ENCODE measurements around the gene KIF26B.
"Not testable (repeated sequence)": the region's sequence is repeated elsewhere in the genome, so short reads cannot be mapped to it uniquely, and the experiment has no call there.

Gene KIF26B

GRCh38 chr1:245154429-245155271, at the start of gene KIF26B:
Gene KIF26B (plus strand): TSS chr1:245154985. CDS start chr1:245155425, 440 bp downstream.
- DNase-seq (ENCODE audit: low read depth), result no peak

DNA sequence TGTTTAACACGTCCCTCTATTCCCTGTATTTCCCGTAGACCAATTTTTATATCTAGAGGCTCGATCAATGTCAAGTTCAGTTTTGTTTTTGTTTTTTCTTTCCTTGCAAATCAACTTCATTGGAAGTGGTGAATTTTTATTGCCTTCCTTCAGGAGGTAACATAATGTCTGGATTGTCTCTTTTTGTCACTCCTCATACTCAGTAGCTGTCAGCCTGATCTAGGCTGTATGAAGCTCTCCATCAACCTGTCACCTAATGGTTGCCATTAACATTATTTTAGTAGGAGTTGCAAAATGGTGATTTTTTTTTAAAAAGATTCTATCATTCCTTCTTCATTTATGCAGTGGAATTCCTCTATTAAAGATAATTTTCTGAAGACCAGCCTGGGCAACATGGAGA, 49.7 kb upstream of the KIF26B start:
- no peak for DNase-seq (ENCODE audit: low read depth)

DNA sequence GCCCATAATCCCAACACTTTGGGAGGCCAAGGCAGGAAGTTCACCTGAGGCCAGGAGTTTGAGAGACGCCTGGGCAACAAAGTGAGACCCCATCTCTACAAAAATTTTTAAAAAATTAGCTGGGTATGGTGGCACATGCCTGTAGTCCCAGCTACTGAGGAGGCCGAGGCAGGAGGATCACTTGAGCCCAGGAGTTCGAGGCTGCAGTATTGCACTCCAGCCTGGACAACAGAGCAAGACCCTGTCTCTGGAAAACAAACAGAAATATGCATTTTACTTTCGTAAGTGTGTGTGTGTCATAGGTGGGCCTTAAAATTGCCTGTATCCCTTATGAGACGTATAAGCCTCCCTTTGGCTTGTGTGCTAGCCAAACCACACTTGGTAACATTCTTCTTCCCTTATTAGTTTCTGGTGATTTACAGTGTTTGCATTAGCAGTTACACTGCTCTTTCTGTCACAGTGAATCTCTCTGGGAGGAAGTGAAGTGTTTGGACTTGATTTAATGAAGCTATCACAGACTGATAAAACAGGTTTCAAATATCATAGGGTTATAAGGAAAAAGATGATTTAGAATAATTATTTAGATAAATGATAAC, 48.9 kb upstream of the KIF26B start:
- no peak for DNase-seq (ENCODE audit: low read depth)

DNA sequence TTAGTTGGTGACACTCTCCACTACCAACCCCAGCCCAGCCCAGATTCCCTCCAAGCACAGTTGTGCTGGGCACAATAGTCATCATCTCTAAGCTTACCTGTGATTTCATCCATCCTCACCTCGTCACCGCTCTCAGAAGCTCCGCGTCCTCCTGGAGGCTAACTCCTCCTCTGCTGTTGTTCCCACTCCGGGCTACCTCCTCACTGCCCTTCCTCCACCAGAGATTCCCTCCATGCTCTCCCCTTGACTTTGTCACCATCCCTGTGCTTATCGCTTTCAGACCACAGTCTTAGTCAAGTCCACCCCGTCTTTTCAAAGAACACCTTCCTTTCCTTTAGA, 47.0 kb upstream of the KIF26B start:
- DNase-seq (ENCODE audit: low read depth), result no peak

- no peak for DNase-seq (ENCODE audit: low read depth)
These were observed 46.5 kb upstream of the KIF26B start for GRCh38 chr1:245108246-245108645.

DNA sequence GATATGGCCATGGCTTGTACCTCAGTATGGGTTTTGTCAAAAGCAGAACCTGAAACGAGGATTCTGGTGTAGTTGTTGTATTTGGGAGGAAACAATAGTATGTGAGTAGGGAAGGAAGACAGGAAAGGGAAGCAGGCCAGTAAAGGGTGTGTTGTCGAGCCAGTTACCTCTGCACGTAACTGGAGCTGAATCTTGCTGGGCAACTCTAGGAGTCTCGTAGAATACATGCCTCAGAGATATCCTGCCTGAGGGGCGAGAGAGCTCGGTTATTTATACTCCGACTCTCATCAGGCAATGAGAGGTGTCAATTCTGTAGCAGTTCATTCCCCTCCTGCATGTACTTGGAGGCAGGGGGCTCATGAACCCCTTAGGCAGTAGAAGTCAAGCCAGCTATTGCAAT, 45.9 kb upstream of the KIF26B start:
- no peak for DNase-seq (ENCODE audit: low read depth)

DNA sequence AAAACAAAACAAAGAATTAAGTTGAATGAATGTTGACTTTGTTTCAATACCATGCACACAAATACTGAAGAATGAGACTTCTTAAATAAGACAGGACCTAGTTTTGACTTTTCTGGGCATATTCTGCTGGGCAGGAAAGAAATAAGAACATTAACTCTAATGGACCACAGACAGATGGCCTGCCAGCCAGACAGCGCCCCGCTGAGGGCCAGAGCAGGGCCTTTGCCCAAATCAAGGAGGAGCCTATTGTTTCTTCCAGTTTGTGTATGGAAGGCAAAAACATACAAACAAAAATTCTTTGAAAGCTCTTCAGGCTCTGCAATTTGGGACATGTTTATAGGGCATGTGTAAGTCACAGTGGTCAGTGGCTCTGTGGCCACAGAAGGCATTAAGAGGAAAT, 44.4 kb upstream of the KIF26B start:
- DNase-seq (ENCODE audit: low read depth), result no peak

- DNase-seq (ENCODE audit: low read depth), result no peak
These were observed 43.7 kb upstream of the KIF26B start for GRCh38 chr1:245111073-245111472.

DNA sequence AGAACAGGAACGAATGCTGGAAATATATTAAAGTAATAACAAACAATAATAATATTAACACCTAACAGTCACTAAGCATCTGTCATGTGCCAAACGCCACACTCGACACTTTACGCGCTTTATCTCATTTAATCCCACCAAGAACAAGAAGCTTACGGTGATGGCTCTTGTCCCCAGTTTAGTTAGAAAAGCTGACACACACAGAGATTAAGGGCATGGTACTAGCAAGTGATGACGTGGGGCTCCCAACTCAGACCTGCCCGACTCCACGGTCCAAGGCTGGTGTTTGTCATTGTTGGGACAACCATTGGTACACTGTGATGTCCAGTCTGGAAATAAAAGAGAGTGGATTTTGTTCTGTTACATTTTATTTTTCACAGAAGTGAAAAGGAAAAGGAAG, 41.1 kb upstream of the KIF26B start:
- DNase-seq (ENCODE audit: low read depth), result no peak

DNA sequence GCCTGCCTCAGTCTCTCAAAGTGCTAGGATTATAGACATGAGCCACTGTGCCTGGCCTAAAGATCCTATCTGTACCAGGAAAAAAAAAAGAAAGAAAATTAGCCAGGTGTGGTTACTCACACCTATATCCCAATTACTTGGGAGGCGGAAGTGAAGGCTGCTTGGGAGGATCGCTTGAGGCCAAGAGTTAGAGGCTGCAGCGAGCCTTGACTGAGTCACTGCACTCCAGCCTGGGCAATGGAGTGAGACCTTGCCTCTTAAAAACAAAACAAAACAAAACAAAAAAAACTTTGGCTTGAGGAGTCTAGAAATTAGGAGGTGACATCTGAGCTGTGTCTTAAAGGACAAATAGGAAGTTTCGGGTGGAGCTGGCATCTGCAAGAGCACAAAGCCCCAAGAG, 38.7 kb upstream of the KIF26B start:
- no peak for DNase-seq (ENCODE audit: low read depth)

DNA sequence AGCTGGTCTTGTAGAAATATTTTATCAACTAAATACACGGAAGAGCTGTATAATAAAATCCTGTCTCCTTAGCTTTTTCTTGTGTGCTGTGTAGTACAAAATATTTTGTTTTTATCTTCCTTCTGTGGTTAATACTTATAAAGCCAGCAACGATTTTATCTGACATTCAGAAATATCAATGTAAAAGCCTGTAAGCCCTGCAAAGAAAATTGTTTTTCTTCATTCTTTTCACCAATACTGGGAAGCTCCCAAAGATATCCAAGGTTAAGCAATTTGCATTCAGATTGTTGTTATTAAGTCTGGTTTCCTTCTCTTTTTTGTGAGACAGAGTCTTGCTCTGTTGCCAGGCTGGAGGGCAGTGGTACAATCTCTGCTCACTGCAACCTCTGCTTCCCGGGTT, 38.0 kb upstream of the KIF26B start:
- DNase-seq (ENCODE audit: low read depth), result no peak

GRCh38 chr1:245118066-245118465, 36.7 kb upstream of the KIF26B start:
- DNase-seq (ENCODE audit: low read depth), result no peak

- DNase-seq (ENCODE audit: low read depth), result no peak
These were observed 36.0 kb upstream of the KIF26B start for GRCh38 chr1:245118806-245119205.

DNA sequence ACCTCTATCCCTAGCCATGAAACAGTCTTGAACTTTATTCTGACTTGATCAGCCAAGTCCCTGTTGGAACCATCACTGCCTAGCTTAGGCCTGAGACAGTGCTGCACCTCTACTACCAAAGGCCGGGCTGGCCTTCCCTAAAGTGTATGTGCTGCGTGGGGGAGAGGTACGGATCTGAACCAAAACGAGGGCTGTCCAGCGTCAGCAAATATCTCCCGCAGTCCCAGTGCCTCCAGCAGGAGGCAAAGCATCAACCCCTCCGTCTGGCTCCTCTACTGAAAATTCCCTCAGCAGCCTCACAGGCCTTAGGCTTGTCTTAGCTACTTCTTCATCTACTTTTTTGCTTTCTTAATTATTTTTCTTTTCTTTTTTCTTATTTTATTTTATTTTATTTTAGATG, 33.3 kb upstream of the KIF26B start:
- no peak for DNase-seq (ENCODE audit: low read depth)

GRCh38 chr1:245124241-245124640, 30.5 kb upstream of the KIF26B start:
- no peak for DNase-seq (ENCODE audit: low read depth)

GRCh38 chr1:245124644-245125043, 30.1 kb upstream of the KIF26B start:
- DNase-seq (ENCODE audit: low read depth), result no peak

GRCh38 chr1:245126530-245126929, 28.3 kb upstream of the KIF26B start:
- no peak for DNase-seq (ENCODE audit: low read depth)

- no peak for DNase-seq (ENCODE audit: low read depth)
These were observed 26.2 kb upstream of the KIF26B start for GRCh38 chr1:245128381-245129101.

DNA sequence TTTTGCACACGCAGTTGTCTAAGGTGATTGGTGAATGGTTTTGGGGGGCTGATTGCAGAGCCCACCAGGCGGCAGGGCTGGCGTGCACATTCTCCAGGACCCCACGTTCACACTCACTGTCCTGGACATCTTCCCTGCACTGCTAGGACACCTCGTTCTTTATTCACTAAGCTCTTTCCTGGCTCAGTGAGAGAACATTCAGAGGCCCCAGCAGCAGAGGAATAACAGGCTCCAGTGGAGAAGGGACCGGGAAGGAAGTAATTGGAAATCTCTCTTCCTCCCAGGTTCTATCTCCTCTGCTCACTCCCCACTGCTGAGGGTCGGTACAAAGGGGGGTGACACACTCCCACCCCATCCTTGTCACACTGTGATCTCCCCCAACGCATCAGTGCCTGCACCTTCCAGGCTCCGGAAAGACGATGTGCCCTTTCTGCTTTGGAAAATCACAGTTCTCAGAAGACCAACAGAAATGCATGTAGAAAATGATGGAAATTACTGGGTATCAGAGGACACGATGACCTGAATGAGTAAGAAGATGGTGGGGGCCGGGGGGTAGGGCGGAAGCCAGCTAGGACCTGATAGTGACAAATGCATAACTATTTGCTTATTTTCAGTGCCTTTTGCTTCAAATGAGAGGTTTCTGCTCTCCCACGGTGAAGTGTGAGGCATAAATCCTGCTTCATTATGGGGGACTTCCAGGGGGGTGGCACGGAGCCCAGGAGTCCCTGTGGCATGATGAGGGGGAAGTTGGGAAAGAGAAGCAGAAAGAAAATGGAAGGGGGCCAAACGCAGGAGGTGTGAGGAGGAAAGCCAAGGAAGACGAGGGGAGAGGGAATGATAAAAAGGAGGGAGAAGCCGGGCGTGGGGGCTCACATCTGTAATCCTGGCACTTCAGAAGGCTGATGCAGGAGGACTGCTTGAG, 25.2 kb upstream of the KIF26B start:
- no peak for DNase-seq (ENCODE audit: low read depth)

DNA sequence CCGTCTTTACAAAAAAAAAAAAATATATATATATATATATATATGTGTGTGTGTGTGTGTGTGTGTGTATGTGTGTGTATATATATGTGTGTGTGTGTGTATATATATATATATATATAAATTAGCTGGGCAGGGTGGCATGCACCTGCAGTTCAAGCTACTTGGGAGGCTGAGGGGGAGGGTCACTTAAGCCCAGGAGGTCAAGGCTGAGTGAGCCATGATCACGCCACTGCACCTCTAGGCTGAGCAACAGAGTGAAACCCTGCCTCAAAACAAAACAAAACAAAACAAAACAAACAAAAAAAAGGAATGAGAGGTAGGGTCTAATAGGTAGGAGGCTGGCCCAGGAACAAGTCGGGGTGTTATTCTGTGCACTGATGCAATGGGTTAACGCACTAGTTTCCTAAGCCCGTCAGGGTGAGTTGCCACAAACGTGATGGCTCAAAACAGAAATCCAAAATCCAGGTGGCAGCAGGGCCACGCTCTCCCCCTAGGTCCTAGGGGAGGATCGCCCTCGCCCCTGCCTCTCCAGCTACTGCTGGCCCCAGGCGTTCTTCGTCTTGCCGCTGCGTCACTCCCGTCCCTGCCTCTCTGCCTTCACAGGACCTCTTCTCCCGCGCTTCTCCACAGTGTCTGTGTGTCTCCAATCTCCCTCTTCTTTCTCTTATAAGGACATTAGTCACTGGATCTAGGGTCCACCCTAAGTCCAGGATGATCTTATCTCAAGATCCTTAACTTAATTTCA, 24.3 kb upstream of the KIF26B start:
- not testable (repeated sequence) for DNase-seq (ENCODE audit: low read depth)

- no peak for DNase-seq (ENCODE audit: low read depth)
These were observed 23.8 kb upstream of the KIF26B start for GRCh38 chr1:245131026-245131393.

- DNase-seq (ENCODE audit: low read depth), result no peak
These were observed 22.0 kb upstream of the KIF26B start for GRCh38 chr1:245132771-245133170.
